Keratinocyte (primary cell): ENCODE measurements around the gene ABR. TPM values are rescaled to one million over a fixed set of nuclear protein-coding genes. Genes with fewer than 3 reads are reported as not detected.

Source experiments
- DNase-seq: peaks from one replicate; pipeline ENCODE4 v3.0.0-alpha.2; 2011; ENCODE audit warnings: low read depth, missing footprints, low spot score
- FAIRE-seq: peaks from 2 replicates; lab custom pipeline; 2011; peaks lifted over from hg19 to GRCh38; lab: Jason Lieb, UNC
- H2AFZ ChIP-seq: 2 replicates; pipeline ENCODE4 v1.6.0; 2012; ENCODE audit warnings: low read length, control low read depth, inconsistent platforms; ENCODE audit not compliant: control insufficient read depth
- H3K27ac ChIP-seq: 2 replicates; pipeline ENCODE4 v1.5.1; 2011; ENCODE audit warnings: low read length; ENCODE audit not compliant: control insufficient read depth, insufficient read depth
- H3K27me3 ChIP-seq: 3 replicates; pipeline ENCODE4 v1.6.0; 2011; ENCODE audit warnings: low read length; ENCODE audit not compliant: control insufficient read depth, insufficient read depth; ENCODE audit errors: extremely low read depth
- H3K36me3 ChIP-seq, 2 experiments: 2 replicates in 1 of 2; 3 replicates in 1 of 2; pipeline ENCODE4 v1.5.1; 2011; ENCODE audit warnings: low read length in 2 of 2, mild to moderate bottlenecking in 1 of 2; ENCODE audit not compliant: control insufficient read depth in 2 of 2, insufficient read depth in 2 of 2; ENCODE audit errors: extremely low read depth in 1 of 2
- H3K4me1 ChIP-seq: 3 replicates; pipeline ENCODE4 v1.5.1; 2011; ENCODE audit warnings: low read length; ENCODE audit not compliant: control insufficient read depth, insufficient read depth; ENCODE audit errors: extremely low read depth
- H3K4me2 ChIP-seq: 3 replicates; pipeline ENCODE4 v1.6.0; 2011; ENCODE audit warnings: low read depth, low read length; ENCODE audit not compliant: control insufficient read depth, insufficient read depth; ENCODE audit errors: extremely low read depth
- H3K4me3 ChIP-seq, 3 experiments: fragments of 200-600 bp in 1 of 3; sonication (generic) in 1 of 3; 2 replicates in 2 of 3; 3 replicates in 1 of 3; pipeline ENCODE4 v1.5.1; 2011 to 2016; ENCODE audit warnings: low read length in 3 of 3, mild to moderate bottlenecking in 3 of 3, control low read depth in 2 of 3, inconsistent platforms in 1 of 3, low read depth in 1 of 3, mixed read lengths in 1 of 3, mixed run types in 1 of 3, moderate library complexity in 1 of 3; ENCODE audit not compliant: control insufficient read depth in 2 of 3, insufficient read depth in 2 of 3; ENCODE audit errors: extremely low read depth in 1 of 3
- H3K79me2 ChIP-seq: 2 replicates; pipeline ENCODE4 v1.6.0; 2012; ENCODE audit warnings: low read length; ENCODE audit not compliant: control insufficient read depth, insufficient read depth
- H3K9ac ChIP-seq: 3 replicates; pipeline ENCODE4 v1.6.0; 2011; ENCODE audit warnings: low read length; ENCODE audit not compliant: control insufficient read depth, insufficient read depth; ENCODE audit errors: extremely low read depth
- H3K9me1 ChIP-seq: 3 replicates; pipeline ENCODE4 v1.6.0; 2011; ENCODE audit warnings: low read length; ENCODE audit not compliant: control insufficient read depth, insufficient read depth; ENCODE audit errors: extremely low read depth
- H3K9me3 ChIP-seq: 2 replicates; pipeline ENCODE4 v1.5.1; 2012; ENCODE audit warnings: low read depth, low read length; ENCODE audit not compliant: control insufficient read depth
- H4K20me1 ChIP-seq: 3 replicates; pipeline ENCODE4 v1.6.0; 2011; ENCODE audit warnings: low read length; ENCODE audit not compliant: control insufficient read depth, insufficient read depth; ENCODE audit errors: extremely low read depth
- EZH2 ChIP-seq: IDR thresholded peaks from one replicate; pipeline ENCODE4 v1.6.1; 2012; ENCODE audit warnings: inconsistent platforms, mild to moderate bottlenecking, low read length, moderate library complexity
- dilution Hi-C: fragments of 300-500 bp; cut with MboI; formaldehyde crosslinking; loops from one replicate; pipeline ENCODE4 v1.7.0; 2020; ENCODE audit warnings: low sequenced_read_pairs; ENCODE audit not compliant: extremely low pct_ligation_motif_present
- polyA plus RNA-seq, 5 experiments: library from polyadenylated mRNA; depleted of rRNA in 3 of 5; stranded (reverse) in 3 of 5; stranded (forward) in 1 of 5; unstranded in 1 of 5; fragments of >200 nt; gene quantifications; 1 replicate in 1 of 5; 2 replicates in 3 of 5; 3 replicates in 1 of 5; pipeline versions ENCODE4 v1.2.1 to v1.2.3, GENCODE V29; 2011 to 2012; ENCODE audit warnings: missing spikeins in 2 of 5, low read depth in 1 of 5, low replicate concordance in 1 of 5
- TF ChIP-seq, protein P1 (sequence below), 3 experiments: IDR thresholded peaks in 1 of 3; conservative IDR thresholded peaks in 1 of 3; optimal IDR thresholded peaks in 1 of 3; 2 replicates in 2 of 3; 3 replicates in 1 of 3; pipeline versions ENCODE3 to v1.5.1; 2011; ENCODE audit warnings: low read length in 3 of 3, mild to moderate bottlenecking in 3 of 3, moderate library complexity in 2 of 3, control low read depth in 1 of 3, inconsistent platforms in 1 of 3; ENCODE audit not compliant: insufficient read depth in 2 of 3; ENCODE audit errors: extremely low read depth in 1 of 3

Gene ABR
- polyA plus RNA-seq, 1 donor (not counting 4 experiments of a cell fraction or from before 2014, with no cell fraction given): 17.3 TPM

- Histone ChIP-seq H3K4me2 (no peak overlapping the region), H3K79me2 (no peaks in the 10 kb centered on the region), H3K9me1 (no peaks in the 10 kb centered on the region), H3K4me1 (no peaks in the 10 kb centered on the region), H4K20me1 (peaks cover 5% of the 10 kb centered on the region), H3K4me3 (no peak overlapping the region), H2AFZ (no peak overlapping the region), H3K9ac (no peak overlapping the region), H3K36me3 (no peaks in the 10 kb centered on the region), H3K9me3 (no peaks in the 10 kb centered on the region), H3K27me3 (no peaks in the 10 kb centered on the region), H3K27ac (no peak overlapping the region)
- FAIRE-seq (no peak), DNase-seq (no peak)
- dilution Hi-C loops: no loop called here
- TF ChIP-seq, protein P1, sequence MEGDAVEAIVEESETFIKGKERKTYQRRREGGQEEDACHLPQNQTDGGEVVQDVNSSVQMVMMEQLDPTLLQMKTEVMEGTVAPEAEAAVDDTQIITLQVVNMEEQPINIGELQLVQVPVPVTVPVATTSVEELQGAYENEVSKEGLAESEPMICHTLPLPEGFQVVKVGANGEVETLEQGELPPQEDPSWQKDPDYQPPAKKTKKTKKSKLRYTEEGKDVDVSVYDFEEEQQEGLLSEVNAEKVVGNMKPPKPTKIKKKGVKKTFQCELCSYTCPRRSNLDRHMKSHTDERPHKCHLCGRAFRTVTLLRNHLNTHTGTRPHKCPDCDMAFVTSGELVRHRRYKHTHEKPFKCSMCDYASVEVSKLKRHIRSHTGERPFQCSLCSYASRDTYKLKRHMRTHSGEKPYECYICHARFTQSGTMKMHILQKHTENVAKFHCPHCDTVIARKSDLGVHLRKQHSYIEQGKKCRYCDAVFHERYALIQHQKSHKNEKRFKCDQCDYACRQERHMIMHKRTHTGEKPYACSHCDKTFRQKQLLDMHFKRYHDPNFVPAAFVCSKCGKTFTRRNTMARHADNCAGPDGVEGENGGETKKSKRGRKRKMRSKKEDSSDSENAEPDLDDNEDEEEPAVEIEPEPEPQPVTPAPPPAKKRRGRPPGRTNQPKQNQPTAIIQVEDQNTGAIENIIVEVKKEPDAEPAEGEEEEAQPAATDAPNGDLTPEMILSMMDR (optimal IDR thresholded peaks at IDR 0.05 in 1 of 3, IDR thresholded peaks at IDR 0.05 in 1 of 3, conservative IDR thresholded peaks at IDR 0.05 in 1 of 3; ENCODE audit: extremely low read depth in 1 of 3, insufficient read depth in 2 of 3, low read length in 3 of 3): no peak
- no peak for TF ChIP-seq EZH2
These were observed 146.3 kb downstream of the ABR start for GRCh38 chr17:1033503-1033902.

GRCh38 chr17:1032391-1032790, 147.4 kb downstream of the ABR start:
- Histone ChIP-seq H4K20me1 (peaks cover 5% of the 10 kb centered on the region), H2AFZ (no peak overlapping the region), H3K9ac (no peak overlapping the region), H3K27ac (no peak overlapping the region), H3K4me2 (no peak overlapping the region), H3K4me3 (no peak overlapping the region), H3K36me3 (no peaks in the 10 kb centered on the region), H3K79me2 (no peaks in the 10 kb centered on the region), H3K27me3 (no peaks in the 10 kb centered on the region), H3K4me1 (no peaks in the 10 kb centered on the region), H3K9me1 (no peaks in the 10 kb centered on the region), H3K9me3 (no peaks in the 10 kb centered on the region)
- dilution Hi-C loops: no loop called here
- no peak for FAIRE-seq
- no peak for DNase-seq
- TF ChIP-seq EZH2: no peak
- TF ChIP-seq, protein P1 (optimal IDR thresholded peaks at IDR 0.05 in 1 of 3, IDR thresholded peaks at IDR 0.05 in 1 of 3, conservative IDR thresholded peaks at IDR 0.05 in 1 of 3; ENCODE audit: extremely low read depth in 1 of 3, insufficient read depth in 2 of 3, low read length in 3 of 3): no peak
